Astrocyte (in vitro differentiated cells and primary cell): ENCODE measurements around the gene PIK3CD.

Source experiments
- CTCF ChIP-seq: IDR thresholded peaks from 2 replicates; pipeline ENCODE4 v1.5.1; 2011; ENCODE audit warnings: low read depth, mild to moderate bottlenecking, inconsistent platforms, low read length, moderate library complexity; ENCODE audit not compliant: insufficient read depth
- EZH2 ChIP-seq: IDR thresholded peaks from 2 replicates; pipeline ENCODE4 v1.6.1; 2012; ENCODE audit warnings: mild to moderate bottlenecking, low read length, inconsistent platforms; ENCODE audit not compliant: insufficient read depth

- TF ChIP-seq CTCF = no peak
- no peak for TF ChIP-seq EZH2
These were observed 39.2 kb upstream of the PIK3CD start for GRCh38 chr1:9612162-9612845.
